Hepatocyte (in vitro differentiated cells): Measurements from ENCODE around the gene PGAP3. TPM values are rescaled to one million over a fixed set of nuclear protein-coding genes. Genes with fewer than 3 reads are reported as not detected.

Experiments used
- DNase-seq: peaks from one replicate; pipeline ENCODE4 v3.0.0-alpha.2; 2016; ENCODE audit warnings: low spot score
- H2AFZ ChIP-seq: fragments of 200-600 bp; sonication (generic); 2 replicates; pipeline ENCODE4 v1.6.0; 2016; ENCODE audit warnings: antibody characterized with exemption, mild to moderate bottlenecking
- H3K27ac ChIP-seq: fragments of 200-600 bp; sonication (generic); 2 replicates; pipeline ENCODE4 v1.5.1; 2016; ENCODE audit warnings: mild to moderate bottlenecking
- H3K27me3 ChIP-seq: fragments of 200-600 bp; sonication (generic); 2 replicates; pipeline ENCODE4 v1.6.1; 2016
- H3K36me3 ChIP-seq: fragments of 200-600 bp; sonication (generic); replicated peaks from 2 replicates; pipeline ENCODE4 v1.5.1; 2016; ENCODE audit warnings: low read depth; ENCODE audit not compliant: insufficient read depth
- H3K4me1 ChIP-seq: fragments of 200-600 bp; sonication (generic); 2 replicates; pipeline ENCODE4 v1.5.1; 2016; ENCODE audit warnings: mild to moderate bottlenecking, moderate library complexity; ENCODE audit not compliant: insufficient read depth
- H3K4me2 ChIP-seq: fragments of 200-600 bp; sonication (generic); 2 replicates; pipeline ENCODE4 v1.6.0; 2016
- H3K4me3 ChIP-seq: fragments of 200-600 bp; sonication (generic); 2 replicates; pipeline ENCODE4 v1.5.1; 2016; ENCODE audit warnings: mild to moderate bottlenecking
- H3K79me2 ChIP-seq: fragments of 200-600 bp; sonication (generic); 2 replicates; pipeline ENCODE4 v1.6.0; 2017; ENCODE audit warnings: mild to moderate bottlenecking
- H3K9me2 ChIP-seq: fragments of 200-600 bp; sonication (generic); replicated peaks from 2 replicates; pipeline ENCODE4 v1.6.0; 2017; ENCODE audit warnings: mild to moderate bottlenecking; ENCODE audit not compliant: insufficient read depth
- H3K9me3 ChIP-seq: fragments of 200-600 bp; sonication (generic); 2 replicates; pipeline ENCODE4 v1.5.1; 2016; ENCODE audit warnings: low read depth, mild to moderate bottlenecking
- H4K20me1 ChIP-seq: fragments of 200-600 bp; sonication (generic); 2 replicates; pipeline ENCODE4 v1.6.0; 2016; ENCODE audit warnings: mild to moderate bottlenecking; ENCODE audit not compliant: insufficient read depth, poor library complexity, severe bottlenecking
- EZH2 ChIP-seq: fragments of 200-600 bp; sonication (generic); IDR thresholded peaks from 2 replicates; pipeline ENCODE4 v1.6.1; 2016; ENCODE audit warnings: antibody characterized with exemption, mild to moderate bottlenecking, borderline replicate concordance
- EZH2phosphoT487 ChIP-seq: fragments of 200-600 bp; sonication (generic); IDR thresholded peaks from one replicate; pipeline ENCODE4 v1.6.1; 2018; ENCODE audit warnings: antibody characterized with exemption, mild to moderate bottlenecking, low read depth, moderate library complexity; ENCODE audit not compliant: unreplicated experiment, severe bottlenecking
- WGBS: methylation state at CpG from one replicate; pipeline ENCODE4 v1.1.6; 2016; ENCODE audit warnings: low lambda C conversion rate; ENCODE audit errors: missing lambda C conversion rate; 5-methylcytosine and 5-hydroxymethylcytosine counted together
- polyA plus RNA-seq: library from polyadenylated mRNA; unstranded; fragments of >200 nt; fragmentation: Nextera tagmentation; extraction: Ambion mirVana; gene quantifications from 2 replicates; pipeline ENCODE4 v1.2.1, GENCODE V29; 2016
- total RNA-seq: library from RNA; depleted of rRNA; stranded (reverse); fragments of >200 nt; gene quantifications from 2 replicates; pipeline ENCODE4 v1.2.3, GENCODE V29; 2014
- TF ChIP-seq, protein P1 (sequence below): fragments of 200-600 bp; sonication (generic); IDR thresholded peaks from 2 replicates; pipeline ENCODE4 v1.5.1; 2016; ENCODE audit warnings: antibody characterized with exemption, mild to moderate bottlenecking; ENCODE audit not compliant: poor library complexity

PGAP3 gene
- total and polyA plus RNA-seq, 2 experiments from 2014 or later, result 33.0 to 35.4 TPM

- H3K4me3 ChIP-seq, result no peak overlapping the region
- 94% methylated on average over 5 of the region's 5 CpGs for WGBS
- no peaks in the 10 kb centered on the region for H3K27me3 ChIP-seq
- no peaks in the 10 kb centered on the region for H3K79me2 ChIP-seq
- no peaks in the 10 kb centered on the region for H3K36me3 ChIP-seq
- no peak for DNase-seq
- H4K20me1 ChIP-seq, result no peaks in the 10 kb centered on the region
- H3K27ac ChIP-seq, result peak overlapping the region; percentile 91
- H3K9me3 ChIP-seq, result no peaks in the 10 kb centered on the region
- H2AFZ ChIP-seq, result no peak overlapping the region
- H3K9me2 ChIP-seq, result no peaks in the 10 kb centered on the region
- TF ChIP-seq, protein P1, sequence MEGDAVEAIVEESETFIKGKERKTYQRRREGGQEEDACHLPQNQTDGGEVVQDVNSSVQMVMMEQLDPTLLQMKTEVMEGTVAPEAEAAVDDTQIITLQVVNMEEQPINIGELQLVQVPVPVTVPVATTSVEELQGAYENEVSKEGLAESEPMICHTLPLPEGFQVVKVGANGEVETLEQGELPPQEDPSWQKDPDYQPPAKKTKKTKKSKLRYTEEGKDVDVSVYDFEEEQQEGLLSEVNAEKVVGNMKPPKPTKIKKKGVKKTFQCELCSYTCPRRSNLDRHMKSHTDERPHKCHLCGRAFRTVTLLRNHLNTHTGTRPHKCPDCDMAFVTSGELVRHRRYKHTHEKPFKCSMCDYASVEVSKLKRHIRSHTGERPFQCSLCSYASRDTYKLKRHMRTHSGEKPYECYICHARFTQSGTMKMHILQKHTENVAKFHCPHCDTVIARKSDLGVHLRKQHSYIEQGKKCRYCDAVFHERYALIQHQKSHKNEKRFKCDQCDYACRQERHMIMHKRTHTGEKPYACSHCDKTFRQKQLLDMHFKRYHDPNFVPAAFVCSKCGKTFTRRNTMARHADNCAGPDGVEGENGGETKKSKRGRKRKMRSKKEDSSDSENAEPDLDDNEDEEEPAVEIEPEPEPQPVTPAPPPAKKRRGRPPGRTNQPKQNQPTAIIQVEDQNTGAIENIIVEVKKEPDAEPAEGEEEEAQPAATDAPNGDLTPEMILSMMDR, result no peak
- no peak for TF ChIP-seq EZH2phosphoT487
- no peak for TF ChIP-seq EZH2
- H3K4me1 ChIP-seq, result peaks cover 36% of the 10 kb centered on the region
- no peak overlapping the region for H3K4me2 ChIP-seq
Observed at GRCh38 chr17:39674179-39674578, 13.7 kb downstream of the PGAP3 start.

GRCh38 chr17:39673335-39674081, 14.3 kb downstream of the PGAP3 start:
- Histone ChIP-seq H3K27me3 (peaks cover 2% of the 10 kb centered on the region), H3K4me3 (no peak overlapping the region), H3K79me2 (no peaks in the 10 kb centered on the region), H3K4me2 (no peak overlapping the region), H3K9me3 (no peaks in the 10 kb centered on the region), H3K9me2 (no peaks in the 10 kb centered on the region), H4K20me1 (no peaks in the 10 kb centered on the region), H3K36me3 (no peaks in the 10 kb centered on the region), H3K27ac (no peak overlapping the region), H2AFZ (no peak overlapping the region), H3K4me1 (peaks cover 34% of the 10 kb centered on the region)
- TF ChIP-seq EZH2, result no peak
- no peak for TF ChIP-seq EZH2phosphoT487
- TF ChIP-seq, protein P1, result no peak
- DNase-seq, result no peak
- WGBS, result 86% methylated on average over 13 of the region's 13 CpGs

- Histone ChIP-seq H3K9me3 (no peaks in the 10 kb centered on the region), H3K9me2 (no peaks in the 10 kb centered on the region), H3K4me2 (no peak overlapping the region), H3K4me3 (no peak overlapping the region), H4K20me1 (no peaks in the 10 kb centered on the region), H2AFZ (no peak overlapping the region), H3K79me2 (no peaks in the 10 kb centered on the region), H3K27me3 (peaks cover 2% of the 10 kb centered on the region), H3K27ac (no peak overlapping the region), H3K4me1 (peaks cover 34% of the 10 kb centered on the region), H3K36me3 (no peaks in the 10 kb centered on the region)
- TF ChIP-seq, protein P1, result no peak
- TF ChIP-seq EZH2, result no peak
- TF ChIP-seq EZH2phosphoT487, result no peak
- WGBS, result 92% methylated on average over 15 of the region's 15 CpGs
- no peak for DNase-seq
Observed at GRCh38 chr17:39672522-39673334, 15.1 kb downstream of the PGAP3 start.
